GM06990 (cell line): ENCODE data around the gene TNS1.

ENCODE experiments used
- DNase-seq: peaks from one replicate; pipeline ENCODE4 v3.0.0-alpha.2; 2011; ENCODE audit not compliant: insufficient read length; ENCODE audit errors: extremely low read depth
- H3K27me3 ChIP-seq: replicated peaks from 2 replicates; pipeline ENCODE4 v1.6.0; 2011; ENCODE audit warnings: low read length; ENCODE audit not compliant: control insufficient read depth, insufficient read depth
- H3K36me3 ChIP-seq: 2 replicates; pipeline ENCODE4 v1.5.1; 2011; ENCODE audit warnings: low read length; ENCODE audit not compliant: control insufficient read depth, insufficient read depth
- H3K4me3 ChIP-seq: replicated peaks from 2 replicates; pipeline ENCODE4 v1.5.1; 2011; ENCODE audit warnings: low read depth, mild to moderate bottlenecking, control low read depth, low read length
- CTCF ChIP-seq: IDR thresholded peaks from 2 replicates; pipeline ENCODE4 v1.5.1; 2011; ENCODE audit warnings: low read length, control low read depth, mild to moderate bottlenecking, inconsistent platforms; ENCODE audit not compliant: insufficient read depth, poor library complexity, severe bottlenecking

The TNS1 gene

GRCh38 chr2:217988014-217988839, 14.6 kb downstream of the TNS1 start:
- peak; percentile 82 for TF ChIP-seq CTCF
- DNase-seq: peak; percentile 28
- Histone ChIP-seq H3K36me3 (no peaks in the 10 kb centered on the region), H3K27me3 (no peaks in the 10 kb centered on the region), H3K4me3 (no peak overlapping the region)

- no peaks in the 10 kb centered on the region for H3K36me3 ChIP-seq
- H3K4me3 ChIP-seq: no peak overlapping the region
- no peak for TF ChIP-seq CTCF
- H3K27me3 ChIP-seq: no peaks in the 10 kb centered on the region
- no peak for DNase-seq
Measured at GRCh38 chr2:217987391-217987790, 15.4 kb downstream of the TNS1 start.

- H3K4me3 ChIP-seq: no peak overlapping the region
- H3K36me3 ChIP-seq: no peaks in the 10 kb centered on the region
- no peak for TF ChIP-seq CTCF
- H3K27me3 ChIP-seq: no peaks in the 10 kb centered on the region
- DNase-seq: no peak
Measured at GRCh38 chr2:217986256-217986961, 16.4 kb downstream of the TNS1 start.

- no peak for DNase-seq
- TF ChIP-seq CTCF: no peak
- Histone ChIP-seq H3K4me3 (no peak overlapping the region), H3K27me3 (no peaks in the 10 kb centered on the region), H3K36me3 (no peaks in the 10 kb centered on the region)
Measured at GRCh38 chr2:217983276-217984233, 19.2 kb downstream of the TNS1 start.

GRCh38 chr2:217981971-217982370, 20.8 kb downstream of the TNS1 start:
- DNase-seq: no peak
- TF ChIP-seq CTCF: no peak
- Histone ChIP-seq H3K4me3 (no peak overlapping the region), H3K36me3 (no peaks in the 10 kb centered on the region), H3K27me3 (no peaks in the 10 kb centered on the region)
